ENCODE data around the gene ROBO1.

ROBO1 gene

GRCh38 chr3:79572930-79573329 lies 194.9 kb downstream of the ROBO1 start:
- ATAC-seq (ENCODE audit: insufficient read depth, low read depth) (no peak), DNase-seq (no peak)
- Histone ChIP-seq H3K4me2 (ENCODE audit: insufficient read depth, low read length) (no peak overlapping the region), H3K27ac (ENCODE audit: low read length) (no peak overlapping the region), H3K27me3 (ENCODE audit: insufficient read depth, low read length, poor library complexity) (no peaks in the 10 kb centered on the region), H3K4me3 (ENCODE audit: low read depth in 1 of 2, low read length in 2 of 2) (no peak overlapping the region), H3K4me1 (ENCODE audit: insufficient read depth, low read length) (no peaks in the 10 kb centered on the region), H4K20me1 (ENCODE audit: insufficient read depth, low read length) (no peaks in the 10 kb centered on the region), H2AFZ (ENCODE audit: low read depth, low read length) (no peak overlapping the region), H3K79me2 (ENCODE audit: insufficient read depth, low read length) (no peaks in the 10 kb centered on the region), H3K9ac (ENCODE audit: low read depth, low read length) (no peak overlapping the region), H3K36me3 (ENCODE audit: insufficient read depth, low read length) (no peaks in the 10 kb centered on the region), H3K9me3 (ENCODE audit: insufficient read depth, low read length, severe bottlenecking) (no peaks in the 10 kb centered on the region)
- TF ChIP-seq CTCF (IDR thresholded peaks at IDR 0.05; ENCODE audit: borderline replicate concordance, extremely low read depth, low read length, poor library complexity, severe bottlenecking), result no peak
- TF ChIP-seq EZH2 (IDR thresholded peaks at IDR 0.05; ENCODE audit: borderline replicate concordance, low read depth, low read length, severe bottlenecking), result no peak

- Histone ChIP-seq H2AFZ (ENCODE audit: low read depth, low read length) (no peak overlapping the region), H3K4me3 (ENCODE audit: low read depth in 1 of 2, low read length in 2 of 2) (no peak overlapping the region), H3K9ac (ENCODE audit: low read depth, low read length) (no peak overlapping the region), H4K20me1 (ENCODE audit: insufficient read depth, low read length) (no peaks in the 10 kb centered on the region), H3K27me3 (ENCODE audit: insufficient read depth, low read length, poor library complexity) (no peaks in the 10 kb centered on the region), H3K4me2 (ENCODE audit: insufficient read depth, low read length) (no peak overlapping the region), H3K4me1 (ENCODE audit: insufficient read depth, low read length) (no peaks in the 10 kb centered on the region), H3K36me3 (ENCODE audit: insufficient read depth, low read length) (no peaks in the 10 kb centered on the region), H3K27ac (ENCODE audit: low read length) (no peak overlapping the region), H3K9me3 (ENCODE audit: insufficient read depth, low read length, severe bottlenecking) (no peaks in the 10 kb centered on the region), H3K79me2 (ENCODE audit: insufficient read depth, low read length) (no peaks in the 10 kb centered on the region)
- TF ChIP-seq CTCF (IDR thresholded peaks at IDR 0.05; ENCODE audit: borderline replicate concordance, extremely low read depth, low read length, poor library complexity, severe bottlenecking) (no peak), EZH2 (IDR thresholded peaks at IDR 0.05; ENCODE audit: borderline replicate concordance, low read depth, low read length, severe bottlenecking) (no peak)
- DNase-seq (no peak), ATAC-seq (ENCODE audit: insufficient read depth, low read depth) (no peak)
Observed at GRCh38 chr3:79568938-79569337, 198.9 kb downstream of the ROBO1 start.

- Histone ChIP-seq H3K4me2 (ENCODE audit: insufficient read depth, low read length) (no peak overlapping the region), H3K4me3 (ENCODE audit: low read depth in 1 of 2, low read length in 2 of 2) (no peak overlapping the region), H3K9me3 (ENCODE audit: insufficient read depth, low read length, severe bottlenecking) (no peaks in the 10 kb centered on the region), H4K20me1 (ENCODE audit: insufficient read depth, low read length) (no peaks in the 10 kb centered on the region), H3K27ac (ENCODE audit: low read length) (no peak overlapping the region), H3K36me3 (ENCODE audit: insufficient read depth, low read length) (no peaks in the 10 kb centered on the region), H3K4me1 (ENCODE audit: insufficient read depth, low read length) (no peaks in the 10 kb centered on the region), H3K27me3 (ENCODE audit: insufficient read depth, low read length, poor library complexity) (no peaks in the 10 kb centered on the region), H2AFZ (ENCODE audit: low read depth, low read length) (no peak overlapping the region), H3K9ac (ENCODE audit: low read depth, low read length) (no peak overlapping the region), H3K79me2 (ENCODE audit: insufficient read depth, low read length) (no peaks in the 10 kb centered on the region)
- no peak for TF ChIP-seq EZH2 (IDR thresholded peaks at IDR 0.05; ENCODE audit: borderline replicate concordance, low read depth, low read length, severe bottlenecking)
- no peak for TF ChIP-seq CTCF (IDR thresholded peaks at IDR 0.05; ENCODE audit: borderline replicate concordance, extremely low read depth, low read length, poor library complexity, severe bottlenecking)
- DNase-seq, result no peak
- no peak for ATAC-seq (ENCODE audit: insufficient read depth, low read depth)
Observed at GRCh38 chr3:79564192-79564591, 203.6 kb downstream of the ROBO1 start.

- Histone ChIP-seq H3K4me2 (ENCODE audit: insufficient read depth, low read length) (no peak overlapping the region), H3K27ac (ENCODE audit: low read length) (no peak overlapping the region), H2AFZ (ENCODE audit: low read depth, low read length) (no peak overlapping the region), H3K79me2 (ENCODE audit: insufficient read depth, low read length) (no peaks in the 10 kb centered on the region), H3K4me3 (ENCODE audit: low read depth in 1 of 2, low read length in 2 of 2) (no peak overlapping the region), H3K9me3 (ENCODE audit: insufficient read depth, low read length, severe bottlenecking) (no peaks in the 10 kb centered on the region), H3K9ac (ENCODE audit: low read depth, low read length) (no peak overlapping the region), H3K36me3 (ENCODE audit: insufficient read depth, low read length) (no peaks in the 10 kb centered on the region), H3K4me1 (ENCODE audit: insufficient read depth, low read length) (no peaks in the 10 kb centered on the region), H3K27me3 (ENCODE audit: insufficient read depth, low read length, poor library complexity) (no peaks in the 10 kb centered on the region), H4K20me1 (ENCODE audit: insufficient read depth, low read length) (no peaks in the 10 kb centered on the region)
- TF ChIP-seq CTCF (IDR thresholded peaks at IDR 0.05; ENCODE audit: borderline replicate concordance, extremely low read depth, low read length, poor library complexity, severe bottlenecking) (no peak), EZH2 (IDR thresholded peaks at IDR 0.05; ENCODE audit: borderline replicate concordance, low read depth, low read length, severe bottlenecking) (no peak)
- ATAC-seq (ENCODE audit: insufficient read depth, low read depth), result no peak
- no peak for DNase-seq
Observed at GRCh38 chr3:79560698-79561097, 207.1 kb downstream of the ROBO1 start.
